Keratinocyte (primary cell): ENCODE data around the gene SLC2A4. TPM values are rescaled to one million over a fixed set of nuclear protein-coding genes. Genes with fewer than 3 reads are reported as not detected.

Source experiments
- DNase-seq: peaks from one replicate; pipeline ENCODE4 v3.0.0-alpha.2; 2011; ENCODE audit warnings: low read depth, missing footprints, low spot score
- FAIRE-seq: peaks from 2 replicates; lab custom pipeline; 2011; peaks lifted over from hg19 to GRCh38; lab: Jason Lieb, UNC
- H2AFZ ChIP-seq: 2 replicates; pipeline ENCODE4 v1.6.0; 2012; ENCODE audit warnings: low read length, control low read depth, inconsistent platforms; ENCODE audit not compliant: control insufficient read depth
- H3K27ac ChIP-seq: 2 replicates; pipeline ENCODE4 v1.5.1; 2011; ENCODE audit warnings: low read length; ENCODE audit not compliant: control insufficient read depth, insufficient read depth
- H3K27me3 ChIP-seq: 3 replicates; pipeline ENCODE4 v1.6.0; 2011; ENCODE audit warnings: low read length; ENCODE audit not compliant: control insufficient read depth, insufficient read depth; ENCODE audit errors: extremely low read depth
- H3K36me3 ChIP-seq, 2 experiments: 2 replicates in 1 of 2; 3 replicates in 1 of 2; pipeline ENCODE4 v1.5.1; 2011; ENCODE audit warnings: low read length in 2 of 2, mild to moderate bottlenecking in 1 of 2; ENCODE audit not compliant: control insufficient read depth in 2 of 2, insufficient read depth in 2 of 2; ENCODE audit errors: extremely low read depth in 1 of 2
- H3K4me1 ChIP-seq: 3 replicates; pipeline ENCODE4 v1.5.1; 2011; ENCODE audit warnings: low read length; ENCODE audit not compliant: control insufficient read depth, insufficient read depth; ENCODE audit errors: extremely low read depth
- H3K4me2 ChIP-seq: 3 replicates; pipeline ENCODE4 v1.6.0; 2011; ENCODE audit warnings: low read depth, low read length; ENCODE audit not compliant: control insufficient read depth, insufficient read depth; ENCODE audit errors: extremely low read depth
- H3K4me3 ChIP-seq, 3 experiments: fragments of 200-600 bp in 1 of 3; sonication (generic) in 1 of 3; 2 replicates in 2 of 3; 3 replicates in 1 of 3; pipeline ENCODE4 v1.5.1; 2011 to 2016; ENCODE audit warnings: low read length in 3 of 3, mild to moderate bottlenecking in 3 of 3, control low read depth in 2 of 3, inconsistent platforms in 1 of 3, low read depth in 1 of 3, mixed read lengths in 1 of 3, mixed run types in 1 of 3, moderate library complexity in 1 of 3; ENCODE audit not compliant: control insufficient read depth in 2 of 3, insufficient read depth in 2 of 3; ENCODE audit errors: extremely low read depth in 1 of 3
- H3K79me2 ChIP-seq: 2 replicates; pipeline ENCODE4 v1.6.0; 2012; ENCODE audit warnings: low read length; ENCODE audit not compliant: control insufficient read depth, insufficient read depth
- H3K9ac ChIP-seq: 3 replicates; pipeline ENCODE4 v1.6.0; 2011; ENCODE audit warnings: low read length; ENCODE audit not compliant: control insufficient read depth, insufficient read depth; ENCODE audit errors: extremely low read depth
- H3K9me1 ChIP-seq: 3 replicates; pipeline ENCODE4 v1.6.0; 2011; ENCODE audit warnings: low read length; ENCODE audit not compliant: control insufficient read depth, insufficient read depth; ENCODE audit errors: extremely low read depth
- H3K9me3 ChIP-seq: 2 replicates; pipeline ENCODE4 v1.5.1; 2012; ENCODE audit warnings: low read depth, low read length; ENCODE audit not compliant: control insufficient read depth
- H4K20me1 ChIP-seq: 3 replicates; pipeline ENCODE4 v1.6.0; 2011; ENCODE audit warnings: low read length; ENCODE audit not compliant: control insufficient read depth, insufficient read depth; ENCODE audit errors: extremely low read depth
- CTCF ChIP-seq, 3 experiments: IDR thresholded peaks in 1 of 3; conservative IDR thresholded peaks in 1 of 3; optimal IDR thresholded peaks in 1 of 3; 2 replicates in 2 of 3; 3 replicates in 1 of 3; pipeline versions ENCODE3 to v1.5.1; 2011; ENCODE audit warnings: low read length in 3 of 3, mild to moderate bottlenecking in 3 of 3, moderate library complexity in 2 of 3, control low read depth in 1 of 3, inconsistent platforms in 1 of 3; ENCODE audit not compliant: insufficient read depth in 2 of 3; ENCODE audit errors: extremely low read depth in 1 of 3
- EZH2 ChIP-seq: IDR thresholded peaks from one replicate; pipeline ENCODE4 v1.6.1; 2012; ENCODE audit warnings: inconsistent platforms, mild to moderate bottlenecking, low read length, moderate library complexity
- dilution Hi-C: fragments of 300-500 bp; cut with MboI; formaldehyde crosslinking; loops from one replicate; pipeline ENCODE4 v1.7.0; 2020; ENCODE audit warnings: low sequenced_read_pairs; ENCODE audit not compliant: extremely low pct_ligation_motif_present
- polyA plus RNA-seq, 5 experiments: library from polyadenylated mRNA; depleted of rRNA in 3 of 5; stranded (reverse) in 3 of 5; stranded (forward) in 1 of 5; unstranded in 1 of 5; fragments of >200 nt; gene quantifications; 1 replicate in 1 of 5; 2 replicates in 3 of 5; 3 replicates in 1 of 5; pipeline versions ENCODE4 v1.2.1 to v1.2.3, GENCODE V29; 2011 to 2012; ENCODE audit warnings: missing spikeins in 2 of 5, low read depth in 1 of 5, low replicate concordance in 1 of 5

SLC2A4 gene
- polyA plus RNA-seq, 1 donor (not counting 4 experiments of a cell fraction or from before 2014, with no cell fraction given) = not detected

- no peak overlapping the region for H3K4me3 ChIP-seq
- H3K36me3 ChIP-seq = peaks cover 39 to 60% of the 10 kb centered on the region in 2 experiments
- H2AFZ ChIP-seq = no peak overlapping the region
- peaks cover 2% of the 10 kb centered on the region for H3K9me1 ChIP-seq
- peaks cover 17% of the 10 kb centered on the region for H3K79me2 ChIP-seq
- H3K9me3 ChIP-seq = no peaks in the 10 kb centered on the region
- FAIRE-seq = no peak
- no peaks in the 10 kb centered on the region for H3K27me3 ChIP-seq
- H3K27ac ChIP-seq = no peak overlapping the region
- H3K9ac ChIP-seq = no peak overlapping the region
- DNase-seq = no peak
- dilution Hi-C loops = no loop called here
- TF ChIP-seq EZH2 = no peak
- TF ChIP-seq CTCF (optimal IDR thresholded peaks at IDR 0.05 in 1 of 3, IDR thresholded peaks at IDR 0.05 in 1 of 3, conservative IDR thresholded peaks at IDR 0.05 in 1 of 3; ENCODE audit: extremely low read depth in 1 of 3, insufficient read depth in 2 of 3, low read length in 3 of 3) = no peak
- no peaks in the 10 kb centered on the region for H4K20me1 ChIP-seq
- no peak overlapping the region for H3K4me2 ChIP-seq
- H3K4me1 ChIP-seq = peaks cover 5% of the 10 kb centered on the region
Observed at GRCh38 chr17:7325031-7325528, 43.6 kb downstream of the SLC2A4 start.

- H3K9me1 ChIP-seq = peaks cover 2% of the 10 kb centered on the region
- dilution Hi-C loops = no loop called here
- no peak for DNase-seq
- peaks cover 17% of the 10 kb centered on the region for H3K79me2 ChIP-seq
- no peak overlapping the region for H3K4me2 ChIP-seq
- peaks cover 35 to 51% of the 10 kb centered on the region in 2 experiments for H3K36me3 ChIP-seq
- no peak overlapping the region for H3K27ac ChIP-seq
- H3K27me3 ChIP-seq = no peaks in the 10 kb centered on the region
- H3K4me1 ChIP-seq = peaks cover 8% of the 10 kb centered on the region
- no peak for FAIRE-seq
- no peaks in the 10 kb centered on the region for H4K20me1 ChIP-seq
- H3K9me3 ChIP-seq = no peaks in the 10 kb centered on the region
- H2AFZ ChIP-seq = no peak overlapping the region
- TF ChIP-seq CTCF (optimal IDR thresholded peaks at IDR 0.05 in 1 of 3, IDR thresholded peaks at IDR 0.05 in 1 of 3, conservative IDR thresholded peaks at IDR 0.05 in 1 of 3; ENCODE audit: extremely low read depth in 1 of 3, insufficient read depth in 2 of 3, low read length in 3 of 3) = no peak
- no peak for TF ChIP-seq EZH2
- no peak overlapping the region for H3K9ac ChIP-seq
- no peak overlapping the region for H3K4me3 ChIP-seq
Observed at GRCh38 chr17:7326186-7326585, 44.7 kb downstream of the SLC2A4 start.
